Cardiac septum (tissue), 1 donor: ENCODE results near the gene GOLM1. TPM values are rescaled to one million over a fixed set of nuclear protein-coding genes. Genes with fewer than 3 reads are reported as not detected.
"Not testable (repeated sequence)": the region's sequence is repeated elsewhere in the genome, so short reads cannot be mapped to it uniquely, and the experiment has no call there.

Source experiments
- DNase-seq: peaks from one replicate; pipeline ENCODE4 v3.0.0-alpha.2; 2020; ENCODE audit warnings: low spot score
- intact Hi-C: fragments of 100-400 bp; cut with DNase I; formaldehyde crosslinking; loops from one replicate; pipeline ENCODE4 v1.14.0; 2022
- total RNA-seq: library from RNA; stranded (reverse); fragmentation: NEBNext Ultra II Directional; extraction: Animal tissue kit (Norgen Biotek cat#: 25700); gene quantifications from one replicate; pipeline ENCODE4 v1.2.1, GENCODE V29; 2021
- donor health status: DM: no; HTN: no; CAD: no.

GOLM1 gene
- total RNA-seq, 1 donor from 2014 or later: 6.2 TPM

GRCh38 chr9:86048018-86048742, 51.2 kb downstream of the GOLM1 start:
- intact Hi-C loops, DNase-seq: not testable (repeated sequence)

- intact Hi-C loops: no loop called here
- no peak for DNase-seq
These were observed 52.0 kb downstream of the GOLM1 start for GRCh38 chr9:86047361-86047760.

GRCh38 chr9:86046930-86047341, 52.4 kb downstream of the GOLM1 start:
- intact Hi-C loops: no loop called here
- DNase-seq: no peak

GRCh38 chr9:86046071-86046636, 53.2 kb downstream of the GOLM1 start:
- DNase-seq: no peak
- intact Hi-C loops: no loop called here

- intact Hi-C loops: no loop called here
- no peak for DNase-seq
These were observed 53.7 kb downstream of the GOLM1 start for GRCh38 chr9:86045654-86046053.

- intact Hi-C loops: no loop called here
These were observed 55.4 kb downstream of the GOLM1 start for GRCh38 chr9:86043999-86044398.

GRCh38 chr9:86043586-86043985, 55.8 kb downstream of the GOLM1 start:
- intact Hi-C loops: no loop called here

More at GRCh38 chr9:86043999-86044398, 55.4 kb downstream of the GOLM1 start:
- DNase-seq: no peak

GRCh38 chr9:86042199-86042978, 57.0 kb downstream of the GOLM1 start:
- intact Hi-C loops: no loop called here
- DNase-seq: no peak

More at GRCh38 chr9:86043586-86043985, 55.8 kb downstream of the GOLM1 start:
- no peak for DNase-seq

- DNase-seq: no peak
- intact Hi-C loops: no loop called here
These were observed 58.0 kb downstream of the GOLM1 start for GRCh38 chr9:86041311-86041741.

GRCh38 chr9:86040861-86041155, 58.5 kb downstream of the GOLM1 start:
- intact Hi-C loops: no loop called here

GRCh38 chr9:86039991-86040860, 59.1 kb downstream of the GOLM1 start:
- DNase-seq: no peak
- intact Hi-C loops: no loop called here

More at GRCh38 chr9:86040861-86041155, 58.5 kb downstream of the GOLM1 start:
- DNase-seq: no peak

- intact Hi-C loops: no loop called here
- no peak for DNase-seq
These were observed 62.8 kb downstream of the GOLM1 start for GRCh38 chr9:86036555-86036954.

GRCh38 chr9:86035827-86036440, 63.4 kb downstream of the GOLM1 start:
- no peak for DNase-seq
- intact Hi-C loops: no loop called here

GRCh38 chr9:86034863-86035734, 64.3 kb downstream of the GOLM1 start:
- intact Hi-C loops: no loop called here
- no peak for DNase-seq

- no peak for DNase-seq
- intact Hi-C loops: no loop called here
These were observed 71.6 kb downstream of the GOLM1 start for GRCh38 chr9:86027767-86028166.

GRCh38 chr9:86022687-86023266, 76.6 kb downstream of the GOLM1 start:
- intact Hi-C loops: no loop called here

GRCh38 chr9:86021166-86021565, 78.2 kb downstream of the GOLM1 start:
- intact Hi-C loops: no loop called here
- DNase-seq: no peak

More at GRCh38 chr9:86022687-86023266, 76.6 kb downstream of the GOLM1 start:
- DNase-seq: no peak

- DNase-seq: no peak
- intact Hi-C loops: no loop called here
These were observed 78.6 kb downstream of the GOLM1 start for GRCh38 chr9:86020731-86021130.
